ENCODE data around the gene COL1A2.

COL1A2 gene

DNA sequence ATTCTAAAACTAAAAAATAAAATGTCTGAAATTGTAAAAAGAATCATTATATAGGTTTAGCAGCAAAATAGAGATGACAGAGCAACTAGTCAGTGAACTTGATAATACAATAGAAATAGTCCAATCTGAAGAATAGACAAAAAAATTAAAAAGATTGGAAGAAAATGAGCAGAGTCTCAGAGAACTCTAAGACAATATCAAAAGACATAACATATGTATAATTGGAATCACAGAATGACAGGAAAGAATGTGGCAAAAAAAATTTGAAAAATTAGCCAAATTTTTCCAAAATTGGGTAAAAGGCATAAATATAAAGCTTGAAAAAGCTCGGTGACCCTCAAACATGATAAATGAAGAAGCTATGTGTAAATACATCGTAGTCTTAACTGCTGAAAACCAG lies 76.9 kb downstream of the COL1A2 start:
- DNase-seq, result no peak
- TF ChIP-seq EZH2phosphoT487 (IDR thresholded peaks at IDR 0.05; ENCODE audit: low read length), result no peak
- TF ChIP-seq, protein P1, sequence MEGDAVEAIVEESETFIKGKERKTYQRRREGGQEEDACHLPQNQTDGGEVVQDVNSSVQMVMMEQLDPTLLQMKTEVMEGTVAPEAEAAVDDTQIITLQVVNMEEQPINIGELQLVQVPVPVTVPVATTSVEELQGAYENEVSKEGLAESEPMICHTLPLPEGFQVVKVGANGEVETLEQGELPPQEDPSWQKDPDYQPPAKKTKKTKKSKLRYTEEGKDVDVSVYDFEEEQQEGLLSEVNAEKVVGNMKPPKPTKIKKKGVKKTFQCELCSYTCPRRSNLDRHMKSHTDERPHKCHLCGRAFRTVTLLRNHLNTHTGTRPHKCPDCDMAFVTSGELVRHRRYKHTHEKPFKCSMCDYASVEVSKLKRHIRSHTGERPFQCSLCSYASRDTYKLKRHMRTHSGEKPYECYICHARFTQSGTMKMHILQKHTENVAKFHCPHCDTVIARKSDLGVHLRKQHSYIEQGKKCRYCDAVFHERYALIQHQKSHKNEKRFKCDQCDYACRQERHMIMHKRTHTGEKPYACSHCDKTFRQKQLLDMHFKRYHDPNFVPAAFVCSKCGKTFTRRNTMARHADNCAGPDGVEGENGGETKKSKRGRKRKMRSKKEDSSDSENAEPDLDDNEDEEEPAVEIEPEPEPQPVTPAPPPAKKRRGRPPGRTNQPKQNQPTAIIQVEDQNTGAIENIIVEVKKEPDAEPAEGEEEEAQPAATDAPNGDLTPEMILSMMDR (IDR thresholded peaks at IDR 0.05; ENCODE audit: low read length), result no peak
- TF ChIP-seq EZH2 (optimal IDR thresholded peaks at IDR 0.05; ENCODE audit: low read depth, low read length), result no peak
- no peaks in the 10 kb centered on the region for H3K27me3 ChIP-seq (replicated peaks; ENCODE audit: insufficient read depth, low read length)
- H3K4me1 ChIP-seq (ENCODE audit: low read length), result no peaks in the 10 kb centered on the region
- H2AFZ ChIP-seq (ENCODE audit: low read length), result no peak overlapping the region
- no peaks in the 10 kb centered on the region for H3K79me2 ChIP-seq (ENCODE audit: low read length)
- no peak overlapping the region for H3K4me3 ChIP-seq (ENCODE audit: low read length)
- H3K9ac ChIP-seq (ENCODE audit: low read length), result no peak overlapping the region
- no peaks in the 10 kb centered on the region for H3K9me2 ChIP-seq (replicated peaks; ENCODE audit: insufficient read depth, low read length)
- no peaks in the 10 kb centered on the region for H3F3A ChIP-seq (ENCODE audit: insufficient read depth, low read length)
- no peaks in the 10 kb centered on the region for H4K20me1 ChIP-seq (ENCODE audit: insufficient read depth, low read length)
- H3K36me3 ChIP-seq (replicated peaks; ENCODE audit: insufficient read depth, low read length), result no peaks in the 10 kb centered on the region
- no peak overlapping the region for H3K27ac ChIP-seq (ENCODE audit: low read length)
- no peaks in the 10 kb centered on the region for H3K9me3 ChIP-seq (replicated peaks; ENCODE audit: insufficient read depth, low read length)
- no peak overlapping the region for H3K4me2 ChIP-seq (ENCODE audit: low read depth, low read length)

DNA sequence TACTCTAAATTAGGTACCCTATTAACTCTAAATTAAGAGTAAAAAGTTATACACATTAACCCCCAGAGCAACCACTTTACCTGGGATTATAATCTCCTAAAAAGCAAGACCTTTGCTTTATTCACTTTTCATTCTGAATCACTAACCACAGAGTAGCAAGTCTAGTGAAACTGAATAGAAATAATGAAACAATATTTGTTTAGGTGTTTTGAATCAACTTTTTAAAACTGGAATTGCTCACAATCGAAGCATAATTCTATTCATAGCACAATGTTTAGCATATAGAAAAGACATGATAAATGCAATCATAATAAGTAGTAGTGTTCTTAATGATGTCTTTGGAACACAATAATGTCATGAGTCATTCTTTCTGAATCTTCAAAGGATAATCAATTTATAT lies 77.9 kb downstream of the COL1A2 start:
- H3K79me2 ChIP-seq (ENCODE audit: low read length), result no peaks in the 10 kb centered on the region
- TF ChIP-seq EZH2 (optimal IDR thresholded peaks at IDR 0.05; ENCODE audit: low read depth, low read length) (no peak), EZH2phosphoT487 (IDR thresholded peaks at IDR 0.05; ENCODE audit: low read length) (no peak)
- TF ChIP-seq, protein P1 (IDR thresholded peaks at IDR 0.05; ENCODE audit: low read length), result no peak
- no peaks in the 10 kb centered on the region for H3K4me1 ChIP-seq (ENCODE audit: low read length)
- no peaks in the 10 kb centered on the region for H3F3A ChIP-seq (ENCODE audit: insufficient read depth, low read length)
- H3K27ac ChIP-seq (ENCODE audit: low read length), result no peak overlapping the region
- no peak overlapping the region for H3K4me3 ChIP-seq (ENCODE audit: low read length)
- H3K9me2 ChIP-seq (replicated peaks; ENCODE audit: insufficient read depth, low read length), result no peaks in the 10 kb centered on the region
- H3K27me3 ChIP-seq (replicated peaks; ENCODE audit: insufficient read depth, low read length), result no peaks in the 10 kb centered on the region
- no peak overlapping the region for H2AFZ ChIP-seq (ENCODE audit: low read length)
- no peaks in the 10 kb centered on the region for H4K20me1 ChIP-seq (ENCODE audit: insufficient read depth, low read length)
- H3K36me3 ChIP-seq (replicated peaks; ENCODE audit: insufficient read depth, low read length), result no peaks in the 10 kb centered on the region
- H3K9me3 ChIP-seq (replicated peaks; ENCODE audit: insufficient read depth, low read length), result no peaks in the 10 kb centered on the region
- H3K4me2 ChIP-seq (ENCODE audit: low read depth, low read length), result no peak overlapping the region
- no peak overlapping the region for H3K9ac ChIP-seq (ENCODE audit: low read length)
- DNase-seq, result no peak

DNA sequence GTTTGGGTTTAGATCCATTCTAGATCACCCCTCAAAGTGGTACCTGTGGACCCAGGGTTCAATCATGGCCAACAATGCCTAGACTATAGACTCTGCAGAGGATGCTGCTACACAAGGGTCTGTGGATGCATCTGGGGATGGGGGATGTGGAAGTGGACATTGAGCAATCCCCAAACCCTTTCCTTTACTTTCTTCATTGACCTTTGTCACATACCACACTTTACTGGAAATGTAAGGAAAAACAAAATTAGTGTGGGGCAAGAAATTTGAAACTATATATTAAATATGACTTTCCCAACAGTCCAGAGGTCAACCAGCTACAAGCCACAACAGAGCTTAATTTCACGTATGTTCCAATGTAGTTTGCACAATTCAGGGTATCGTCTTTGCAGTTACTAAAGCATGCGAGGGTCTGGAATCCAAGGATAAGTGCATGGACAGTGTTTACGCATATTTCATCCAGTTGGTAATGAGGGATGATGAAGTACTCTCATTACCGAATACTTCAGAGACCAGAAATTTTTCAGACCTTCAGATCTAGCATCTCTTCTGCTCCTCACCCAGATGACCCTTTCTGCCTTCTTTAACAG lies 81.7 kb downstream of the COL1A2 start:
- Histone ChIP-seq H3K79me2 (ENCODE audit: low read length) (no peaks in the 10 kb centered on the region), H3F3A (ENCODE audit: insufficient read depth, low read length) (no peaks in the 10 kb centered on the region), H2AFZ (ENCODE audit: low read length) (no peak overlapping the region), H3K4me3 (ENCODE audit: low read length) (no peak overlapping the region), H3K4me2 (ENCODE audit: low read depth, low read length) (no peak overlapping the region), H3K4me1 (ENCODE audit: low read length) (no peaks in the 10 kb centered on the region), H3K9me2 (replicated peaks; ENCODE audit: insufficient read depth, low read length) (no peaks in the 10 kb centered on the region), H3K27me3 (replicated peaks; ENCODE audit: insufficient read depth, low read length) (no peaks in the 10 kb centered on the region), H3K27ac (ENCODE audit: low read length) (no peak overlapping the region), H4K20me1 (ENCODE audit: insufficient read depth, low read length) (no peaks in the 10 kb centered on the region), H3K36me3 (replicated peaks; ENCODE audit: insufficient read depth, low read length) (no peaks in the 10 kb centered on the region), H3K9ac (ENCODE audit: low read length) (no peak overlapping the region), H3K9me3 (replicated peaks; ENCODE audit: insufficient read depth, low read length) (no peaks in the 10 kb centered on the region)
- DNase-seq, result no peak
- TF ChIP-seq, protein P1 (IDR thresholded peaks at IDR 0.05; ENCODE audit: low read length), result no peak
- TF ChIP-seq EZH2phosphoT487 (IDR thresholded peaks at IDR 0.05; ENCODE audit: low read length) (no peak), EZH2 (optimal IDR thresholded peaks at IDR 0.05; ENCODE audit: low read depth, low read length) (no peak)

All from MM.1S (cell line).